ENCODE measurements around the gene RNASE8. TPM values are rescaled to one million over a fixed set of nuclear protein-coding genes. Genes with fewer than 3 reads are reported as not detected.

Gene RNASE8
- total and polyA plus RNA-seq, 2 of the 4 experiments (the other 2 are of a cell fraction) = not detected

DNA sequence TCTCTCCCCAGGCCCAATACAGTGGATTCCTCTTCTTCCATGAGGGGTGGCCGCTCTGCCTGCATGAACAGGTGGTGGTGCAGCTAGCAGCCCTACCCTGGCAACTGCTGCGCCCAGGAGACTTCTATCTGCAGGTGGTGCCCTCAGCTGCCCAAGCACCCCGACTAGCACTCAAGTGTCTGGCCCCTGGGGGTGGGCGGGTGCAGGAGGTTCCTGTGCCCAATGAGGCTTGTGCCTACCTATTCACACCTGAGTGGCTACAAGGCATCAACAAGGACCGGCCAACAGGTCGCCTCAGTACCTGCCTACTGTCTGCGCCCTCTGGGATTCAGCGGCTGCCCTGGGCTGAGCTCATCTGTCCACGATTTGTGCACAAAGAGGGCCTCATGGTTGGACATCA is 16.3 kb downstream of the RNASE8 start:
- peaks cover 10% of the 10 kb centered on the region for H4K20me1 ChIP-seq (ENCODE audit: insufficient read depth, low read length)
- ATAC-seq (ENCODE audit: low read depth) = no peak
- no peak overlapping the region for H2BK20ac ChIP-seq (ENCODE audit: low read depth, low read length)
- no peak overlapping the region for H3K23ac ChIP-seq (ENCODE audit: low read depth, low read length)
- H2AFZ ChIP-seq (replicated peaks; ENCODE audit: low read length, poor library complexity) = no peak overlapping the region
- H3K36me3 ChIP-seq (ENCODE audit: control insufficient read depth, insufficient read depth, low read length) = peaks cover 57% of the 10 kb centered on the region
- in situ Hi-C loops (cut with MboI; ENCODE audit: low sequenced_read_pairs) = no loop called here
- no peak overlapping the region for H2BK15ac ChIP-seq (ENCODE audit: low read depth, low read length)
- H3K4me1 ChIP-seq (ENCODE audit: control insufficient read depth, insufficient read depth, low read length) = peaks cover 17% of the 10 kb centered on the region
- TF ChIP-seq, protein P1, sequence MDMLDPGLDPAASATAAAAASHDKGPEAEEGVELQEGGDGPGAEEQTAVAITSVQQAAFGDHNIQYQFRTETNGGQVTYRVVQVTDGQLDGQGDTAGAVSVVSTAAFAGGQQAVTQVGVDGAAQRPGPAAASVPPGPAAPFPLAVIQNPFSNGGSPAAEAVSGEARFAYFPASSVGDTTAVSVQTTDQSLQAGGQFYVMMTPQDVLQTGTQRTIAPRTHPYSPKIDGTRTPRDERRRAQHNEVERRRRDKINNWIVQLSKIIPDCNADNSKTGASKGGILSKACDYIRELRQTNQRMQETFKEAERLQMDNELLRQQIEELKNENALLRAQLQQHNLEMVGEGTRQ (IDR thresholded peaks at IDR 0.05; ENCODE audit: low read depth, low read length) = no peak
- no peak for TF ChIP-seq MAFK (IDR thresholded peaks at IDR 0.05; ENCODE audit: low read depth, low read length)
- TF ChIP-seq FOS (IDR thresholded peaks at IDR 0.05; ENCODE audit: low read depth, low read length) = no peak
- TF ChIP-seq, protein P2, sequence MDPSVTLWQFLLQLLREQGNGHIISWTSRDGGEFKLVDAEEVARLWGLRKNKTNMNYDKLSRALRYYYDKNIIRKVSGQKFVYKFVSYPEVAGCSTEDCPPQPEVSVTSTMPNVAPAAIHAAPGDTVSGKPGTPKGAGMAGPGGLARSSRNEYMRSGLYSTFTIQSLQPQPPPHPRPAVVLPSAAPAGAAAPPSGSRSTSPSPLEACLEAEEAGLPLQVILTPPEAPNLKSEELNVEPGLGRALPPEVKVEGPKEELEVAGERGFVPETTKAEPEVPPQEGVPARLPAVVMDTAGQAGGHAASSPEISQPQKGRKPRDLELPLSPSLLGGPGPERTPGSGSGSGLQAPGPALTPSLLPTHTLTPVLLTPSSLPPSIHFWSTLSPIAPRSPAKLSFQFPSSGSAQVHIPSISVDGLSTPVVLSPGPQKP (IDR thresholded peaks at IDR 0.05; ENCODE audit: borderline replicate concordance, low read depth, low read length) = no peak
- TF ChIP-seq NFE2L2 (IDR thresholded peaks at IDR 0.05; ENCODE audit: low read depth, low read length) = no peak
- TF ChIP-seq MAZ (IDR thresholded peaks at IDR 0.05; ENCODE audit: borderline replicate concordance, low read depth, low read length) = no peak
- no peak for TF ChIP-seq SMC3 (IDR thresholded peaks at IDR 0.05; ENCODE audit: low read depth, low read length)
- TF ChIP-seq RAD21 (IDR thresholded peaks at IDR 0.05; ENCODE audit: low read length) = no peak
- no peak for TF ChIP-seq RCOR1 (IDR thresholded peaks at IDR 0.05; ENCODE audit: insufficient replicate concordance, low read length)
- TF ChIP-seq, protein P3, sequence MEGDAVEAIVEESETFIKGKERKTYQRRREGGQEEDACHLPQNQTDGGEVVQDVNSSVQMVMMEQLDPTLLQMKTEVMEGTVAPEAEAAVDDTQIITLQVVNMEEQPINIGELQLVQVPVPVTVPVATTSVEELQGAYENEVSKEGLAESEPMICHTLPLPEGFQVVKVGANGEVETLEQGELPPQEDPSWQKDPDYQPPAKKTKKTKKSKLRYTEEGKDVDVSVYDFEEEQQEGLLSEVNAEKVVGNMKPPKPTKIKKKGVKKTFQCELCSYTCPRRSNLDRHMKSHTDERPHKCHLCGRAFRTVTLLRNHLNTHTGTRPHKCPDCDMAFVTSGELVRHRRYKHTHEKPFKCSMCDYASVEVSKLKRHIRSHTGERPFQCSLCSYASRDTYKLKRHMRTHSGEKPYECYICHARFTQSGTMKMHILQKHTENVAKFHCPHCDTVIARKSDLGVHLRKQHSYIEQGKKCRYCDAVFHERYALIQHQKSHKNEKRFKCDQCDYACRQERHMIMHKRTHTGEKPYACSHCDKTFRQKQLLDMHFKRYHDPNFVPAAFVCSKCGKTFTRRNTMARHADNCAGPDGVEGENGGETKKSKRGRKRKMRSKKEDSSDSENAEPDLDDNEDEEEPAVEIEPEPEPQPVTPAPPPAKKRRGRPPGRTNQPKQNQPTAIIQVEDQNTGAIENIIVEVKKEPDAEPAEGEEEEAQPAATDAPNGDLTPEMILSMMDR (conservative IDR thresholded peaks at IDR 0.05; ENCODE audit: low read depth, low read length) = no peak
- no peak for TF ChIP-seq RFX5 (IDR thresholded peaks at IDR 0.05; ENCODE audit: low read depth, low read length)
- TF ChIP-seq CEBPB (IDR thresholded peaks at IDR 0.05; ENCODE audit: low read depth, low read length) = no peak
- TF ChIP-seq MXI1 (IDR thresholded peaks at IDR 0.05; ENCODE audit: borderline replicate concordance, low read depth, low read length) = no peak
- no peak for TF ChIP-seq POLR2A (IDR thresholded peaks at IDR 0.05; ENCODE audit: low read depth, low read length)
- TF ChIP-seq BHLHE40 (IDR thresholded peaks at IDR 0.05; ENCODE audit: low read depth, low read length) = no peak
- no peak for TF ChIP-seq CHD1 (IDR thresholded peaks at IDR 0.05; ENCODE audit: low read depth, low read length)
- no peak overlapping the region for H4K5ac ChIP-seq (ENCODE audit: low read depth, low read length)
- no peaks in the 10 kb centered on the region for H3K27me3 ChIP-seq (ENCODE audit: control insufficient read depth, insufficient read depth, low read length)
- no peak overlapping the region for H2AK9ac ChIP-seq (replicated peaks; ENCODE audit: low read depth, low read length, poor library complexity)
- no peak overlapping the region for H3K27ac ChIP-seq (ENCODE audit: insufficient read depth, low read length)
- no peak overlapping the region for H3K9ac ChIP-seq (ENCODE audit: low read depth, low read length)
- H3K4me2 ChIP-seq (ENCODE audit: low read depth, low read length) = no peak overlapping the region
- H4K8ac ChIP-seq (ENCODE audit: low read depth in 2 of 2, low read length in 2 of 2) = no peak overlapping the region
- DNase-seq = no peak
- no peak overlapping the region for H4K91ac ChIP-seq (ENCODE audit: insufficient read depth, low read depth, low read length)
- whole genome bisulfite sequencing, 2 experiments (ENCODE audit: extremely low coverage in 2 of 2, insufficient read length in 1 of 2) = 92% methylated on average over 7 of the region's 9 CpGs; no CpG with 5 or more reads in 1 of the 2 experiments
- H3K9me1 ChIP-seq (ENCODE audit: insufficient read depth, low read length) = peaks cover 10% of the 10 kb centered on the region
- H3K9me3 ChIP-seq (ENCODE audit: control insufficient read depth, insufficient read depth, low read length) = no peaks in the 10 kb centered on the region
- CTCF ChIA-PET = no interaction called here
- no peak overlapping the region for H3K14ac ChIP-seq (replicated peaks; ENCODE audit: low read depth, low read length)
- H2BK5ac ChIP-seq (ENCODE audit: low read depth, low read length, poor library complexity, severe bottlenecking) = no peak overlapping the region
- peaks cover 29 to 61% of the 10 kb centered on the region in 2 experiments for H3K79me1 ChIP-seq (ENCODE audit: low read depth in 1 of 2, low read length in 2 of 2)
- no peak overlapping the region for H2BK120ac ChIP-seq (ENCODE audit: low read depth, low read length)
- POLR2A ChIA-PET (ENCODE audit: unreplicated experiment) = no interaction called here
- H3K4ac ChIP-seq (ENCODE audit: low read depth, low read length) = no peak overlapping the region
- no peak overlapping the region for H2AK5ac ChIP-seq (ENCODE audit: low read depth, low read length)
- no peak overlapping the region for H3K4me3 ChIP-seq (ENCODE audit: insufficient read depth, low read depth, low read length)
- H3K18ac ChIP-seq (ENCODE audit: low read depth, low read length) = no peak overlapping the region
- dilution Hi-C loops (cut with HindIII; ENCODE audit: low sequenced_read_pairs, unreplicated experiment) = no loop called here
- no TSS peak for BruUV-seq (replicated peaks)
- intact Hi-C loops (cut with micrococcal nuclease) = no loop called here
- H3K56ac ChIP-seq (ENCODE audit: extremely low read depth, insufficient read depth, low read length) = no peak overlapping the region
